Fibroblast of peridontal ligament (primary cell): ENCODE data around the gene PPP6R3.
A peak's percentile ranks its signal among the peaks of the same experiment; 100 is the strongest.
"Not testable (repeated sequence)": the region's sequence is repeated elsewhere in the genome, so short reads cannot be mapped to it uniquely, and the experiment has no call there.

ENCODE experiments used
- DNase-seq: peaks from one replicate; pipeline ENCODE4 v3.0.0-alpha.2; 2010; ENCODE audit errors: extremely low read depth

PPP6R3 gene

DNA sequence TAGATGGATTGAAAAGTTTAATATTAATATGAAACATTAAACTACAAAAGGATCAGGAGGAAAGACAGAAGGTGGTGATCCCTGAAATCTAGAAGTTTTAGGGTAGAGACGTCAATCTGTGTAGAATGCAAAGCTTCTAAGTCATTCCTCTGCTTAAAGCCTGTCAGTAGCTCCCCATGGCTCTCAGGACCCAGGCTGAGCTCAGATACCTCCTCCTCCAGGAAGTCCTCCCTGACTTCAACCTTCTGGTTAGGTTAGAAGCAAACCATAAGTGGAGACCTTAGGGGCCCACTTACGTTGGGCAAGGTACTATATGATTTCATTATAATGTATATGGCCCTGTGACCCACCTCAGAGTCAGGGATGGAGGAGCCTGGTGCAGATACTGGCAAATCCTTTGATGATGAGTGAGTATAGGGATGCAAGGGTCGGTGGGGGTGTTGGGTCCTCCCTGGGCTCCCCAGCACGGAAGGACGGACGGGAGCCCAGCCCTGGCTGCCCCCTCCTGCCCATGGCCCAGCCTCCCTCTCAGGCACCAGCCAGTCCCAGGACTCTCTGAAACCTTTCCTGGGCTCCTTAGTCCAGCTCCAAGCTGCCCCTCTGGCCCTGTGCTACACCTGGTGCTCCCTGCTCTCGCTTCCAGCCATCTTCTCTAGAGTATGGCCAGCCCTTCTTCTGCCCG lies 3.2 kb upstream of the PPP6R3 start:
- no peak for DNase-seq

DNA sequence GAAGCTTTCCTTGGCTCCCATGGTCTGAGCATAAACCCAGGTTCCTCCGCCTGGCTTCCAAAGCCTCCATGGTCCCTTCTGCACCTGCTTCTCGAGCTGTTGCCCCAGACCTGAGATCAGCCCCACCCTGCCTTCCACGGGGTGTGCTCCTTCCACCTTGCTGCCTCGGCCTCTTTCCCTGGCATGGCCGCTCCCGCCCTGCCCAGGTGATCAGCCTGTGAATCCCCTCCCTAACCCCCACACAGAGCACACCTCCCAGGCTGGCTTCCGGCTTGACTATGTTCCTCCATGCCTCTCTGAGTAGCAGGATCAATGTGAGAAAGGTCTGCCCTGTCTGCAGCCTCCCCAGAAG lies 2.7 kb upstream of the PPP6R3 start:
- DNase-seq: no peak

DNA sequence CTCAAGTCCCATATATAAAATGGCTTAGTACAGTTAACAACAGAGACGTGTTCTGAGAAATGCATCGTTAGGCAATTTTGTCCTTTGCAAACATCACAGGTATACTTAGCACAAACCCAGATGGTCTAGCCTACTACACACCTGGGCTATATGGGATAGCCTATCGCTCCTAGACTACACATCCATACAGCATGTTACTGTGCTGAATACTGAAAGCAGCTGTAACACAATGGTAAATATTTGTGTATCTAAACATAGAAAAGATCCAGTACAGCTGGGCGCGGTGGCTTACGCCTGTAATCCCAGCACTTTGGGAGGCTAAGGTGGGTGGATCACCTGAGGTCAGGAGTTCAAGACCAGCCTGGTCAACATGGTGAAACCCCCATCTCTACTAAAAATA lies 2.2 kb upstream of the PPP6R3 start:
- not testable (repeated sequence) for DNase-seq

DNA sequence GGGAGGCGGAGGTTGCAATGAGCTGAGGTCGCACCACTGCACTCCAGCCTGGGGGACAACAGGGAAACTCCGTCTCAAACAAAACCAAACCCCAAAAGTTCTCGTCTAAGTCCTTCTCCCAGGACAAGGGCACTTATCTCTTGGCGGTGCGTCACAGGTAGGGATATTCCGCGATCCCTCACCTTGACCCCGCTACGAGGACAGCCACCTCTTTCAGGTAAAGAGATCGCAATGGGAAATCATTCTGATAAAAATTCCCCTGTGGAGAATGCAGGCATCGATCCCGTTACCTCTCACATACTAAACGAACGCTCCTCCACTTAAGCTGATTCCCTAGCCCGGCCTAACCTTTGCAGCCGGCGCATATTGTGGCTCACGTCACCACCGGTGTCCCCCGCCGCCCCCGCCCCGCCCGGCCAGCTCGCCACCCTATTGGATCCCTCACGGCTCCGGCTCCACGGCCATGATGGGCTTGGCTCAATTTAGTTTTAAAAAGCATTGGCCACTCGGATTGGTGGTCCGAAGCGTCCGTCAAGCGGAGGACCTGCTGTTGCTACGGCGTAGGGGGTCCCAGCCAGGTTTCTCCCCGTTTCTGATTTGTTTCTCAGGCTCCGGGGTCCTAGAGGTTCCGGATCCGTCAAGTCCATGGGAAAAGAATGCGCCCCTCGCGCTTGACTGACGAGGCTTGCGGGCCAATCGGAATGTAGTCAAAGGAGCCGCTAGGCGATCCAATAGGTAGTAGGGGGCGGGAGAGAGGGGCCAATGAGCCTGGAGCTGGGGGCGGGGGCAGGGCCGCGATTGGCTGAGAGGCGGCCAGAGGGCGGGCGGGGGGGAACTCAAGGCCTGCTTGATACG lies 439 bp upstream of the PPP6R3 start:
- peak; percentile 98 for DNase-seq

DNA sequence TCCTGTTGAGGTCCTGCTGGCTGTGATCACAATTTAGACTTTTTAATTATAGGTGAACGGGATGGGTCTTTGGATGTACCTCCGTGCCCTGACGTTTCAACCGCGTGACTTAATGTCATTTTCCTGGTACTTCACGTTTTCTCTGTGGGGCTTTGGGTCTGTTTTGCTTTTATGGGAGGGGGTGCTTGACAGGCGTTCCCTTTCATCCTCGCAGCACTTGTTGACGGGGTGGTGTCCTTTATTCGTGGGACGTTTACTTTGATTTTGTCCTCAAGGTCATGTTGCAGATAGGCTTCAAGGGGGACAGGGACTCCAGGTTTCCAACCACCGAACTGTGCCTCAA lies 994 bp downstream of the PPP6R3 start:
- DNase-seq: no peak

DNA sequence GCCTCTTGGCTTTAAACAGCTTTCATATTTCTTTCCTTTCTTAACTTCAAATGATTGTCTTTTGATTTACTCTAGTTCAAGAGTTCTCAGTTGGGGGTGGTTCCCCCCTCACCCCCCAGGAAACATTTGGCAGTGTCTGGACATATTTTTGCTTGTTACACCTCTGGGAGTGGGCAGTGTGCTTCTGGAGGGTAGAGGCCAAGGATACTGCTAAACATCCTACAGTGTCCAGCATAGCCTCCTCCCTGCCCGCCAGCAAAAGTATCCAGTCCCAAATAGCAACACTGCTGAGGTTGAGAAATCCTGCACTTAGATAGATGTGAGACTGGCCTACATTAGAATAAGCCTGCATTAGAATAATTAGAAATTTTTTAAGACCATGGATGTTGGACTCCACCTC lies 3.2 kb downstream of the PPP6R3 start:
- no peak for DNase-seq

DNA sequence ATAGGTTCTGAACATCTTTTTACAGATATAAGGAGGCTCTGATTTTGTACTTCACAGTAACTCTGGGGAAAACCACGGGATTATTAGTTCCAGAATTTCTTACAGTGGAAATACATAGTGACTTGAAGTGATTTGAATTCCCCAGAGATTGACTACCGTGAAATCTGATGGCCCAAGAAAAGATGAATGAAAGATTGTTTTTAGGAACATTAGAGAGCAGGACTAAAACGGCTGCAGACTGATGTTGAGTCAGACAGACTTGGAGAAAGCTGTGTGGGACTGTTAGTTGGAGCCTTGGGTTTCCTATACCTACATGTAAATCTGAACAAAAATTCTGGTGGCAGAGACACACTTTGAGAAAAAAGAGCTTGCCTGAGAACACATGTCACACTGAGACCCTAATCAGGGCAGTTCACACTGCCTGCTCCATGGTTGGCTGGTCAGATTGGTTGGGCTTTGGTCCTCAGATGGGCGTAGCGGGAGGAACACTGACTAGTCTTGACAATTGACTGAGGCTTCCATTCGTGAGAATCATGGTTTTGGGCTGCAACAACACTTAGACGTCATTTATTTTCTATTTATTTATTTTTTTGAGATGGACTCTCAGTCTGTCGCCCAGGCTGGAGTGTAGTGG lies 6.8 kb downstream of the PPP6R3 start:
- DNase-seq: no peak

DNA sequence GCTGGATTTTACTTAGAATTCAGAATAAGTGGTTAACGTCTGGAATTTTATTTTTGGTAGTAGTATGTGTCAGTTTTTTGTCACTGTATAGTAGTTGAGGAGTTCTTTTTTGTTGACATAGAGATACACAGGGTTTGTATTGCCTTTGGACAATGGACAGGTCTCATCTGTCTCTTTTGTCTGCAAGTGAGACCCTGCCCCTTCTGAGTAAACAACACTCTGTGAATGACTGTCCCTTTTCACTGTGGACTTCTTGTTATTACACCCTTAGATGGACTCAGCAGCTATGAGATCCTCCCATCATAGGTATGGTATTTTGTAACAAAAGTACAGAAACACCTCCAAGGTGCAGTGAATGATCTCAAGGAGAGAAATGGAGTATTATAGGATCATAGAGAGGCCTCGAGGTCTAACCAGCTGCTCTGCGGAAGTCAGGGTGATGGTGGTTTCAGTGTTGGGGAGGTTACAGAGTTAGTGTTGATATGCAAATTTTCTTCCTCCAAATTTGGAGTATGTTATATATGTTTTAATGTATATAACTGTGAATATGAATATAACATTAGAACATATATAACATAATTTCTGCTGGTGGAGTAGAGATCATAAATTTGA lies 7.8 kb downstream of the PPP6R3 start:
- no peak for DNase-seq

DNA sequence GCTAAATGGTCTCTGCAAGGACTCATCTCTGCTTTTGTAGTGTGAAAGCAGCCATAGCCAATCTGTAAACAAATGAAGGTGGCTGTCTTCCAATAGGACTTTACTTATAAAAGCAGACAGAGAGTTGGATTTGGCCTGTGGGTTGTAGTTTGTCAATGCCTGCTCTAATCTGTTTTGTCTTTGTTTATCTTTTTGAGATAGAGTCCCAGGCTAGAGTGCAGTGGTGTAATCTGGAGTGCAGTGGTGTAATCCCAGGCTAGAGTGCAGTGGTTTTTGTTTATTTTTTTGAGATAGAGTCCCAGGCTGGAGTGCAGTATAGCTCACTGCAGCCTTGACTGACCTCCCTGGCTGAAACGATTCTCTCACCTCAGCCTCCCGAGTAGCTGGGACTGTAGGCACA lies 8.6 kb downstream of the PPP6R3 start:
- peak; percentile 67 for DNase-seq

DNA sequence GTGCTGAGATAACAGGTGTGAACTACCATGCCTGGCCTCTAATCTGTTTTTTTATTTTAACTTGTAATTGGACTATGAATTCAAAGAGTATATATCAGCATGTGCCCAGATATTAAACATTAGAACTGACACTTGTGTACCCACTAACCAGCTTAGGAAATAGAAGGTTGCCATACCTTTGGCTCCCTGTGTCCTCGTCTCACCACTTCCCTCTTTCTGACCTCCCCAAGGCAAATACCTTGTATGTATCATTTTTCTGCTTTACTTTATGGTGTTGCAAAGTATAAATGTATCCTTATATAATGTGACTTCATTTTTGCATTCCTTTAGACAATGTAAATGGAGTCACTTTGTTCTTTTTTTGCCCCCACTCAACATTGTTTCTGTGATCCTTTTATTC lies 9.1 kb downstream of the PPP6R3 start:
- DNase-seq: no peak

DNA sequence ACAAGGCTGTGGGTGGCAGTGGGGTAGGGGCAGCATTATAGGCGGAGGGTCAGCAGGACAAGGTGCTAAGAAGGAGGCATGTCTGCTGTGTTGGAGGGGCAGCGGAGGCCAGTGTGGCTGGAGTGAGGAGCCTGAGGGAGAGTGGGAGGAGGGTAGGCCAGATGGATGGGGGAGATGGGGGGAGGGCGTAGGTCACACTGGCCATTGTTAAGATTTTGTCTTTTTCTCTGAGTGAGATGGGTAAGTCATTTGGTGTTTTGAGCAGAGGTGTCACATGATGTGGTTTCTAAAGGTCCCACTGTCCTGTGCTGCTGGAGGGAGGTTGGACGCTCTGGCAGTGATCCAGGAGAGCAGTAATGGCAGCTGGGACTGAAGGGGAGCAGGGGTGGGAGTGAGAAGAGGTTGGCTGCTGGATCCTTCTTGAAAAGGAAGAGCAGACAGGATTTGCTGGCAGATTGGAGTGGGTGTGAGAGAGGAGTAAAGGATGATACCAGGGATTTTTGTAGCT lies 9.8 kb downstream of the PPP6R3 start:
- DNase-seq: no peak

DNA sequence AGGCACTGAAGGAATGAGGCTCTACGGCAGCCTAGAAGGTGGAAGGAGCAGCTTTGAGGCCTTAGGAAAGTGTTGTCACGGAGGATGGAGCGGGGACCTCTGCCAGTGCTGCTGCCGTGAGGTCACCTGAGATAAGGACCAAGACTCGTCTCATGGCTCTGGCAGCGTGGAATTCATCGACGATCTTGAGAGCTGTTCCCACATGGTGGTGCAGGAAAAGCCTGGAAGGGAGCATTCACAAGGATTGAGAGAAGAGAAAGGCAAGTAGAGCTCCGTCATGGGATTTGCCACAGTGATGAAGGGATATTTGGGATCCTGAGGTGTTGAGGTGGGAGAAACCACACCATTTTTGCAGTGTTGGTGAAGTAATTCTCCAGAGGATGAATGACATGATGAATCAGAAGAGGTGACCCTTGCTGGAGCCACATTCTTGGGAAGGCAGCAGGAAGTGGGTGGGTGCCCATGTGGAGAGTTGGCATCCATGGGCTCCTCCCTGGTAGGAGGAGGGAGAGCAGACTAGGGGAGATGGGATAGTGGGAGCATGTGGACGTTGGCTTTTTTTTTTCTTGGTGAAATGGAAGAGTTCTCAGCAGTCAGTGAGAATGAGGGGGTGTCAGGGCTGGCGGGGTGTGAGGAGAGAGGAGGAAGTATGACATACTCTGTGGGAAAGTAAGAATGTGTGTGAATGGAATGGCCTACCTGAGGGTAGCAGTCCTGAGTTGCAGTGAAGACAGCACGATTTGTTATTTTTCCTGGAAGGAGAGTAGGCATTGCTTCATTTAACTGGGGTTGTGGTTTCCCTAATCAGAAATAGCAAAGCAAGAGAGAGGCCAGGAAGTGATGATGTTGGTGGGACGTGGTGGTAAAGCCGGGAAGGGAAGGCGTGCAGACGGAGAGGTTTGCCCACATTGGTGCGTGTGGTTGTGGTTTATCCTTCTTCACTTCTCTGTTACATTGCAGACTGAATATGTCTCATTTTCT lies 11.1 kb downstream of the PPP6R3 start:
- DNase-seq: peak; percentile 91

DNA sequence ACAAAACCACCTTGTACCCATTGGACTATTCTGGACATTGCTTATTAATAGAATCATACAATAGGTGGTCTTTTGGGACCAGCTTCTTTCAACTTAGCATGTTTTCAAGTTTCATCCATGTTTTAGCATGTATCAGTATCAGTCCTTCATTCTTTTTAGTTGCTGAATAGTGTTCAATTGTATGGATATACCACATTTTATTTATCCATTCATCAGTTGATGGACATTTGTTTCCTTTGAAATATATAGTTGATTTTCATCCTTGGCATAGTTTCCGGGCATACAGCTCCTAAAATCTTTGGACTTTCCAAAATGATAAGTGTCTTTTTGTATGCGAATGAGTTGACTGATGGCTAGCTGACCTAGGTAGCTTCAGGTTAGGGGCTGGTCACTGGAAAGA lies 12.2 kb downstream of the PPP6R3 start:
- no peak for DNase-seq

DNA sequence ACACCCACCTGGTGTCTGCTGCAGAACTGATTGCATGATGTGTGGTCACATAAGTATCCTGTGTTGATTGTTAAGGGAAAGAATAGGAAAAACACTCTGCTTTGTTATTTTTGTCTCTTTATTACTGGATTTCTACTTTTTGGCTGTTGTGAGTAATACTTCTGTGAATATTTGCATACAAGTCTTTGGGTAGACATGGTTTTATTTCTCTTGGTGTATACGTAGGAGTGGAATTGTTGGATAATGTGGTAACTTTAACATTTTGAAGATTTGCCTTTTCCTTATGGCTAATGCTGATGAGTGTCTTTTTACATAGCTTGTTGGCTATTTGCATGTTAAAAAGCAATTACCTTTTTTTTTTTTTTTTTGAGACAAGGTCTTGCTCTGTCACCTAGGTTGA lies 13.1 kb downstream of the PPP6R3 start:
- no peak for DNase-seq

DNA sequence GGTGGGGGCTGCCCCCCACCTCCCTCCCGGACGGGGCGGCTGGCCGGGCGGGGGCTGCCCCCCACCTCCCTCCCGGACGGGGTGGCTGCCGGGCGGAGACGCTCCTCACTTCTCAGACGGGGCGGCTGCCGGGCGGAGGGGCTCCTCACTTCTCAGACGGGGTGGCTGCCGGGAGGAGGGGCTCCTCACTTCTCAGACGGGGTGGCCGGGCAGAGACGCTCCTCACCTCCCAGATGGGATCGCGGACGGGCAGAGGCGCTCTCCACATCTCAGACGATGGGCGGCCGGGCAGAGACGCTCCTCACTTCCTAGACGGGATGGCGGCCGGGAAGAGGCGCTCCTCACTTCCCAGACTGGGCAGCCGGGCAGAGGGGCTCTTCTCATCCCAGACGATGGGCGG lies 15.1 kb downstream of the PPP6R3 start:
- DNase-seq: not testable (repeated sequence)

DNA sequence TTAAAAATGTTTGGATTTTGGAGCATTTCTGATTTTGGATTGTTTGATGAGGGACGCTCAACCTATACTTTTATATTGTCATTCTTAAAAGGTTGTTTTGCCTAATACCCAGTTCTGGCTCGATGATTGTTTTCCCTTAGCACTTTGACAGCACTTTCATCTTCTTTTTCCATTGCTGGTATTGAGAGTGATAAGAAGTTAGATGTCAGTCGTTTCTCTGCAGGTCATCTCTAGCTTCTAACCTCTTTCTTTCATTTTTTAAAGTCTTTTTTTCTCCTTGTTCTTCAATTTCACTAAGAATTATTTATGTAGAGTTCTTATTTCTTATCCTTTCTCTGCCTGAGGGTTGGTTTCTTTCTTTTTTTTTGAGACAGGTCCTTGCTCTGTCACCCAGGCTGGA lies 18.8 kb downstream of the PPP6R3 start:
- no peak for DNase-seq

DNA sequence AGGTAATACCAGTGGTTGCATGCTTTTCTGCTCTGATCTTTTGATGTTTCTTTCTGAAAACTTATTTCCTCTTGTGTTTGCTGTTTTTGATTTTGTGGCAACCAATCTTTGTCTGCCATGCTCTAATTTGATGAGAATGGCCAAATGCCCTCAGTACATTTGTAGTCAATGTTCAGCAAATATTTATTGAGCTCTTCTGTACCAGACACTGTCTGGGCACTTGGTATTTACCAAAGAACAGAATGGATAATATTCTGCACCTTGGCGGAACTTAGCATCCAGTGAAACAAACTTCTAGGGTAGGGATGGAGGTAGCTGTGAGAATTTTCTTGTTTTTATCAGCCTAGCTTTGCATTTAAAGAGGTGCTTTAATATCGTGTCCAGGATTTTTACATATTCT lies 19.6 kb downstream of the PPP6R3 start:
- no peak for DNase-seq

DNA sequence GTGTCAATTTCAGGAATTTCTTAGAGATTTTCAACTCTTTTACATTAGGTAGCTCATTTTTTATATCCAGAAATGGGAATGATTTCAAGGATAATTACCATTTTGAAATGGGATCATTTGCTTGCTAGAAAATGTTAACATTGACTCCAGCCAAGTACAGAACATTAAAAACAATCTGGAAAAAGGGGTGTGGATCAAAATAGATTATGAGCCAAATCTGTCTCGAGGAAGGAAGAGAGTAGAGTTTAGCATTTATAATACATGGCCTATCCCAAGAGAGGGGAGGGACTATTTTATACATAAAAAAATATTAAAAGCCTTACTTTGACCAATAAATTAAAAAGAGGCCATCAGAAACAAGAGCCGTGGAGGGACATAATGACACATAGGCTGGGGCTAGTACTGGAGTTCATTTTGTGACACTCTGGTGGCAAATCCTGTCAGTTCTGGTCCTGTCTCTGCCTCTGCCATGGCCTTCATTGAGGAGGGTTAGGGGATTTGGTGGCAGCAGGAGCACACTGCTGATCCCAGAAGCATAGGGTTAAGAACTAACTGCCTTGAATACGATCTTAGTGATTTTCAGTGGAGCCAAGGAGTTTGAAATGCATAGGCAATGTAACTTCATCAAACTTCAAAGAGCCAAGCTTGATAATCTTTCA lies 20.4 kb downstream of the PPP6R3 start:
- DNase-seq: peak; percentile 51

DNA sequence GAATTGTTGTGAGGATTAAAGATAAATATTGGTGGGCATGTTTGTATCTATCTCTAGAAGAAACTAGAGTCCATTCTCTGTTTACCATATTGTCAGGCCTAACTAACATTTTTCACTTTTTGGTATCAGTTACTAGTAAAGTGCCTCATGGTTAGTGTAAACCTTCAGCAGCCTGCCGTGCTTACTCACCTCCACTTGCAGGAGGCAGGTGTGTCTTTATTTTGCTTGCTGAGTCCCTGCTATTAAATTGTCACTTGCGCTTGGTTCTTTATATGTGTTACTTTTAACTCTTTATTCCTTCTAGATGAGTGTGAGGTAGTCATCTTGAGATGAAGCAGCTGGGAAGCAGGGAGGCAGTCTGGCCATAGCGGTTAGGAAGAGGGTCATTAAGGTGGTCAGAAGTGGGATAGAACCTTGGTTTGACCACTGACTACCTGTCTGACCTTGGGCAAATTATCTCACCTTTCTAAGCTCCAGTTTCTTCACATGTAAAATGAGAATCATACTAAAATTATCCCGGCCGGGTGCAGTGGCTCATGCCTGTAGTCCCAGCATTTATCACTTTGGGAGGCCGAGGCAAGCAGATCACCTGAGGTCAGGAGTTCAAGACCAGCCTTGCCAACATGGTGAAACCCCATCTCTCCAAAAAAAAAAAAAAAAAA lies 21.2 kb downstream of the PPP6R3 start:
- DNase-seq: no peak

DNA sequence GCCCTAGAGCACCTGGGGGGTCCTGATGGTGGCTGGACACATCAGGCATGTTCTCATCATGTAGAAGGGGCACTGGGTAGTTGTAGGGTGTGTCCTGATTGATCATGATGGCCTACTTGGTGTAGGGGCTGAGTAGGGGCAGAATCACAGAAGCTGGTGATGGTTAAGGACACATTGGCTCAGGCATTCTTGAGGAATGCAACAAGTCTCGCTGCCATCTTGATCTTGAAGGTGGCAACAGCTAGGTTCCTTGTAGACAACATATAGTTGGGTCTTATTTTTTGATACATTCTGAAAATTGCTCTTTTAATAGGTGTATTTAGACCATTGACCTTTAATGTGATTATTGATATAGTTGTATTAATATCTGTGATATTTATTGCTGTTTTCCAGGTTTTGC lies 28.1 kb downstream of the PPP6R3 start:
- no peak for DNase-seq
